Activated naive CD8-positive, alpha-beta T cell treated with anti-CD3 and anti-CD28 coated beads for 36 hours (primary cell): Measurements from ENCODE around the gene SUB1. TPM values are rescaled to one million over a fixed set of nuclear protein-coding genes. Genes with fewer than 3 reads are reported as not detected.
"Not testable (repeated sequence)": the region's sequence is repeated elsewhere in the genome, so short reads cannot be mapped to it uniquely, and the experiment has no call there.

ENCODE experiments used
- DNase-seq: peaks from one replicate; pipeline ENCODE4 v3.0.0; 2021
- H3K27ac Mint-ChIP-seq: one replicate; pipeline ENCODE4 v1.8.0; 2022; ENCODE audit warnings: mild to moderate bottlenecking, moderate library complexity, mixed read lengths
- H3K27me3 Mint-ChIP-seq: one replicate; pipeline ENCODE4 v1.8.0; 2022; ENCODE audit warnings: mild to moderate bottlenecking, mixed read lengths
- H3K36me3 Mint-ChIP-seq: one replicate; pipeline ENCODE4 v1.8.0; 2021; ENCODE audit warnings: mild to moderate bottlenecking, mixed read lengths
- H3K4me1 Mint-ChIP-seq: one replicate; pipeline ENCODE4 v1.8.0; 2021; ENCODE audit warnings: mixed read lengths
- H3K4me3 Mint-ChIP-seq: one replicate; pipeline ENCODE4 v1.8.0; 2022; ENCODE audit warnings: mild to moderate bottlenecking, moderate library complexity, mixed read lengths
- H3K9me3 Mint-ChIP-seq: one replicate; pipeline ENCODE4 v1.8.0; 2022; ENCODE audit warnings: mixed read lengths
- total RNA-seq, 2 experiments: library from RNA; stranded (reverse); gene quantifications; one replicate each; pipeline ENCODE4 v1.2.3, GENCODE V29; 2021

Gene SUB1
- total RNA-seq, 2 experiments from 2014 or later, result 414 to 435 TPM

- Mint-ChIP-seq H3K27ac (no peak overlapping the region), H3K36me3 (no peaks in the 10 kb centered on the region), H3K4me1 (no peaks in the 10 kb centered on the region), H3K4me3 (no peak overlapping the region), H3K9me3 (no peaks in the 10 kb centered on the region), H3K27me3 (no peaks in the 10 kb centered on the region)
- DNase-seq, result no peak
Measured at GRCh38 chr5:32630867-32631491, 45.6 kb downstream of the SUB1 start.

DNA sequence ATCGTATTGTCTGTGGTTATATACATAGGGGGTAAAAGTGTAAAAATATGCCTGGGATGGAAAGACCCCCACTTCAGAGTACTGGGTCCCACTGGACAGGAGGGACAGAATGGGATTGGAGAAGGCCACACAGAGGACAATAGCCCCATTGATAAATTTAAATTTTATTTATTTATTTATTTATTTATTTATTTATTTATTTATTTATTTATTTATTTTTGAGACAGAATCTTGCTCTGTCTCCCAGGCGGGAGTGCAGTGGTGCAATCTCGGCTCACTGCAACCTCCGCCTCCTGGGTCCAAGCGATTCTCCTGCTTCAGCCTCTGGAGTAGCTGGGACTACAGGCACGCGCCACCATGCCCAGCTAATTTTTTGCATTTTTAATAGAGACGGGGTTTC is 47.7 kb downstream of the SUB1 start:
- not testable (repeated sequence) for H3K4me1 Mint-ChIP-seq, H3K27me3 Mint-ChIP-seq, DNase-seq, H3K36me3 Mint-ChIP-seq, H3K9me3 Mint-ChIP-seq, H3K27ac Mint-ChIP-seq, H3K4me3 Mint-ChIP-seq

DNA sequence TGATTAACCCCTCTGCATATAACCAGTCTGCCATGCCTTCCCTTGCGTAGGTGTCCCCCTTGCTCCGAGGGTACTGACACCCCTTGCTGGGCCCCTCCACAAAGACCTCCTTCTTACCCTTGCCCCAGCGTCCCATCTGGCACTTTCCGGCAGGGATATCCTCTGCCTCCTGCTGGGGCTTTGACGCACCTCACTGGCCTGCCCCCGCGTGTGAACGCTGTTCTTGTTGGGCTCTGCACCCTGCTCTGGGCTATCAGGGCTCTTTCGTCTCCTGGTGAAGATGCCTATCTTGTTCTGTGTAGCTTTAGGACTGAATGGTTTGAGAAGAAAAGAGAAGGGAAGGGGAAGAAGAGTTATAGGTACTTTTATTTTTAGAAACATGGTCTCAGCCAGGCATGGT is 53.0 kb downstream of the SUB1 start:
- Mint-ChIP-seq H3K4me3 (no peak overlapping the region), H3K9me3 (no peaks in the 10 kb centered on the region), H3K36me3 (no peaks in the 10 kb centered on the region), H3K27me3 (no peaks in the 10 kb centered on the region), H3K4me1 (peaks cover 3% of the 10 kb centered on the region), H3K27ac (no peak overlapping the region)
- DNase-seq, result no peak

- peaks cover 3% of the 10 kb centered on the region for H3K4me1 Mint-ChIP-seq
- no peaks in the 10 kb centered on the region for H3K36me3 Mint-ChIP-seq
- H3K27me3 Mint-ChIP-seq, result no peaks in the 10 kb centered on the region
- no peak overlapping the region for H3K27ac Mint-ChIP-seq
- DNase-seq, result no peak
- no peaks in the 10 kb centered on the region for H3K9me3 Mint-ChIP-seq
- no peak overlapping the region for H3K4me3 Mint-ChIP-seq
Measured at GRCh38 chr5:32639943-32640342, 54.6 kb downstream of the SUB1 start.

GRCh38 chr5:32642276-32643002 is 57.1 kb downstream of the SUB1 start:
- no peak for DNase-seq

DNA sequence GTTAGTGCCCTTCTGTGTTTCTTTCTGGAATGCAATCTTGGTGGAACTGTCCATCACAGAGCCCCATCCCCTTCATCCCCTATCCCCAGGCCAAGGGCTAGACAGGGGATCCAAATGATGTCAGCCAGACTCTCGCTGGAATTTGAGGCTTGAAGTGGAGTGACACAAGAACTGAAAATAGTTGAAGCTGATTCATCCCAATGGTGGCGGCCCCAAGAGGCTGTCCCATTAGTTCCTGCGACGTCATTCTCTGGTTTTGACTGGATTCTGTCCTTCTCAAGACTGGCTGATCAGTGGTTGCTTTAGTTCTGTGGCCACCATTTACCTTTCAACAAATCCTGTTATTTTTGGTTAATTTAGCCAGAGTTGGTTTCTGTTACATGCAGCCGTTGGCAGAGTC is 59.9 kb downstream of the SUB1 start:
- H3K27me3 Mint-ChIP-seq, result no peaks in the 10 kb centered on the region
- no peaks in the 10 kb centered on the region for H3K36me3 Mint-ChIP-seq

More at GRCh38 chr5:32642276-32643002, 57.1 kb downstream of the SUB1 start:
- H3K4me1 Mint-ChIP-seq, result peaks cover 3% of the 10 kb centered on the region
- H3K27ac Mint-ChIP-seq, result no peak overlapping the region
- no peaks in the 10 kb centered on the region for H3K27me3 Mint-ChIP-seq
- H3K4me3 Mint-ChIP-seq, result no peak overlapping the region
- no peaks in the 10 kb centered on the region for H3K36me3 Mint-ChIP-seq
- no peaks in the 10 kb centered on the region for H3K9me3 Mint-ChIP-seq

DNA sequence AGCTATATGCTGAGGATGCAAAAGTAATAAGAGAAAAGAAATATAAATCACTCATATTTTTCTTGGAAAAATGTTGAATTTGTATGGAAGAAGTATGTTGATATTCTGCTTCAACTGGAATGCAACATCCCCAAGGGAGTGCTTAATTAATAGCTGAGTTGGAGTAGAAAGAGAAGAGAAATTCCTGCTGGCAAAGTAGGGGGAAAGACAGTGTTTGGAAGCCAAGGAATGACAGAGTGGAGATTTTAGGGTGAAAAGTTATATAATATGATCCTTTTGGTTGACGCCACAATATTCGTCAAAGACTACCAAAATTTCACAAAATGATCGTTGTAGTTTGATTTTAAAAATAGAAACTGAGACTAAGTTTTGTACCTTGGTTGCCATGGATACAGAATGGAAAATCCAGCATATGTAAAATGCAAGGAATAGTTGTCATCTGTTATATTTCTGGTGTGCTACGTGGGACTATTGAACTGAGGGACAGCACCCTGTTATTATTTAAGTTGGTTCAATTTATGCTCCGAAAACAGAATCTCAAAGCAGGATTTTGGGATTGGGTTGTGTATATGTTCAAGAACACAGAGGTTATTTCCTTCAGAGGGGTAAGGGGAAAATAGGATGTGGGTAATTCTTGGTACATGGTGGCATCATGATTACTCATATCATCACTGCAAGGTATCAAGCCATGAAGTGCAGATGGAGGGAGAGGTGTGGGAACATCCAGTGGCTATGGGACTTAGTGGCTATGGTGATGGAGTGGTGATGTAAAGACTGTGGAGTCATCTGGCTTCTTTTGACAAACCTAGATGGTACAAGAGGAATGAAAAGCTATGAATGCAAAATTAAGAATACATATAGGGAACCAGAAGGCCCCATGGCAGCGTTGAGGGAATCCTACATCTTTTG is 61.0 kb downstream of the SUB1 start:
- Mint-ChIP-seq H3K4me1 (peaks cover 3% of the 10 kb centered on the region), H3K27ac (no peak overlapping the region), H3K4me3 (no peak overlapping the region), H3K9me3 (no peaks in the 10 kb centered on the region), H3K36me3 (no peaks in the 10 kb centered on the region), H3K27me3 (no peaks in the 10 kb centered on the region)
- no peak for DNase-seq

More for the DNA sequence above, 59.9 kb downstream of the SUB1 start:
- Mint-ChIP-seq H3K4me3 (no peak overlapping the region), H3K9me3 (no peaks in the 10 kb centered on the region), H3K27ac (no peak overlapping the region), H3K4me1 (peaks cover 3% of the 10 kb centered on the region)
- no peak for DNase-seq

GRCh38 chr5:32651088-32651487 is 65.7 kb downstream of the SUB1 start:
- no peak overlapping the region for H3K4me3 Mint-ChIP-seq
- no peaks in the 10 kb centered on the region for H3K27me3 Mint-ChIP-seq

GRCh38 chr5:32651638-32652037 is 66.3 kb downstream of the SUB1 start:
- H3K9me3 Mint-ChIP-seq, result peaks cover 8% of the 10 kb centered on the region
- H3K27ac Mint-ChIP-seq, result no peak overlapping the region
- peaks cover 4% of the 10 kb centered on the region for H3K36me3 Mint-ChIP-seq
- no peaks in the 10 kb centered on the region for H3K27me3 Mint-ChIP-seq
- no peak overlapping the region for H3K4me3 Mint-ChIP-seq
- no peaks in the 10 kb centered on the region for H3K4me1 Mint-ChIP-seq
- no peak for DNase-seq

More at GRCh38 chr5:32651088-32651487, 65.7 kb downstream of the SUB1 start:
- Mint-ChIP-seq H3K36me3 (peaks cover 4% of the 10 kb centered on the region), H3K27ac (no peak overlapping the region), H3K4me1 (no peaks in the 10 kb centered on the region), H3K9me3 (peaks cover 8% of the 10 kb centered on the region)
- DNase-seq, result no peak

Other genes with a start within 250 kb of the SUB1 start
- gene ZFR, start 140.8 kb upstream of the SUB1 start, total RNA-seq, result 10 to 100 TPM; 66.1 to 69.4 TPM
- gene NPR3, start 125.8 kb downstream of the SUB1 start, total RNA-seq, result not detected